ENCODE results near the gene COX7A2L.
"Not testable (repeated sequence)": the region's sequence is repeated elsewhere in the genome, so short reads cannot be mapped to it uniquely, and the experiment has no call there.

The COX7A2L gene

GRCh38 chr2:42366411-42366810 lies 5.4 kb upstream of the COX7A2L start:
- DNase-seq: no peak

GRCh38 chr2:42364658-42365057 lies 3.6 kb upstream of the COX7A2L start:
- DNase-seq: no peak

GRCh38 chr2:42363413-42363812 lies 2.4 kb upstream of the COX7A2L start:
- DNase-seq: no peak

GRCh38 chr2:42361728-42362283 lies 789 bp upstream of the COX7A2L start:
- no peak for DNase-seq

GRCh38 chr2:42360493-42360889 lies 526 bp downstream of the COX7A2L start:
- peak; percentile 32 for DNase-seq

GRCh38 chr2:42359965-42360483 lies 993 bp downstream of the COX7A2L start:
- peak; percentile 20 for DNase-seq

- no peak for DNase-seq
These were observed 1.6 kb downstream of the COX7A2L start for GRCh38 chr2:42359304-42359964.

GRCh38 chr2:42353792-42354429 lies 7.1 kb downstream of the COX7A2L start:
- DNase-seq: no peak

- no peak for DNase-seq
These were observed 9.2 kb downstream of the COX7A2L start for GRCh38 chr2:42351864-42352263.

- no peak for DNase-seq
These were observed 10.5 kb downstream of the COX7A2L start for GRCh38 chr2:42350434-42351063.

GRCh38 chr2:42348113-42348805 lies 12.8 kb downstream of the COX7A2L start:
- DNase-seq: no peak

- DNase-seq: not testable (repeated sequence)
These were observed 13.5 kb downstream of the COX7A2L start for GRCh38 chr2:42347518-42347917.

GRCh38 chr2:42346856-42347255 lies 14.2 kb downstream of the COX7A2L start:
- not testable (repeated sequence) for DNase-seq

GRCh38 chr2:42345986-42346385 lies 15.0 kb downstream of the COX7A2L start:
- no peak for DNase-seq

- no peak for DNase-seq
These were observed 18.2 kb downstream of the COX7A2L start for GRCh38 chr2:42342795-42343241.

- DNase-seq: peak; percentile 27
These were observed 18.8 kb downstream of the COX7A2L start for GRCh38 chr2:42342061-42342794.

GRCh38 chr2:42340938-42341636 lies 19.9 kb downstream of the COX7A2L start:
- DNase-seq: no peak

GRCh38 chr2:42340045-42340937 lies 20.7 kb downstream of the COX7A2L start:
- DNase-seq: no peak

GRCh38 chr2:42339191-42339912 lies 21.7 kb downstream of the COX7A2L start:
- peak; percentile 35 for DNase-seq

All from DMS53 (cell line).